Stimulated activated CD8-positive, alpha-beta memory T cell treated with anti-CD3 and anti-CD28 coated beads, Interleukin-7, amount 100 ng/mL, for 1 hour (primary cell): ENCODE results near the gene EXOC1.
"Not testable (repeated sequence)": the region's sequence is repeated elsewhere in the genome, so short reads cannot be mapped to it uniquely, and the experiment has no call there.

Experiments used
- DNase-seq, 2 donors: peaks; one replicate each; pipeline ENCODE4 v3.0.0-alpha.2; 2020; ENCODE audit warnings: low read depth in 2 of 2

EXOC1 gene

DNA sequence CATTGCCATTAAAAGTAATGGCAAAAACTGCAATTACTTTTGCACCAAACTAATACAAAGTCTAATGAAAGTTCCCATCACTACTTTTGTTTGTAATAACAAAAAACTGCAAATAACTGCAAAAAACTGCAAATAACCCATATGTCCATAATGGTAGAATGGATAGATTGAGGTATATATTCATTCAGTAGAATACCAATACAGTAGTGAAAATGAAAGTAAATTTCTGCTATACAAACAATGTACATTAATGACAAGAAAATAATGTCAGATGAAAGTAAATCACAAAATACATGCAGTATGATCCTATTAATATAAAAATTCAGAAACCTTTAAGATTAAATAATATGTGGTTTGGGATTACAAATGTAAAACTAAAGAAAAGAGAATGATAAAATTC is 54.0 kb downstream of the EXOC1 start:
- no peak for DNase-seq

DNA sequence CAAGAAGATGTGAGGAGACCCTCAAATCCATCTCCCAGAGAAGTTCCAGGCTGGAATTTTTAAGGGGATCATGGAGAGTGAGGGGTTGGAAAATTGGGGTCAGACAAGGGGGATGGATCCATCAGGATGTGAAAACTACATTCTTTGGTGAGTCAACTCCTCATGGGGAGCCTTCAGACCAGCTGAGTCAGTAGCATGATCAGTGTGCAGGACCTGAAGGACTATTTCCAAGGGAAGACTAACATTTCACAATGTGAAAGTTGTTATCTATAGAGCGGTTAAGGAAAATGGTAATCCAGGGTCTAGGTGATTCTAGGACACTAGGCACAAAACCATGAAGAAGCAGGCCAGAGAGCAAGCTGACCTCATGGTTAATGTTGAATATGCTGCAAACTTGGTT is 56.7 kb downstream of the EXOC1 start:
- DNase-seq, result no peak

DNA sequence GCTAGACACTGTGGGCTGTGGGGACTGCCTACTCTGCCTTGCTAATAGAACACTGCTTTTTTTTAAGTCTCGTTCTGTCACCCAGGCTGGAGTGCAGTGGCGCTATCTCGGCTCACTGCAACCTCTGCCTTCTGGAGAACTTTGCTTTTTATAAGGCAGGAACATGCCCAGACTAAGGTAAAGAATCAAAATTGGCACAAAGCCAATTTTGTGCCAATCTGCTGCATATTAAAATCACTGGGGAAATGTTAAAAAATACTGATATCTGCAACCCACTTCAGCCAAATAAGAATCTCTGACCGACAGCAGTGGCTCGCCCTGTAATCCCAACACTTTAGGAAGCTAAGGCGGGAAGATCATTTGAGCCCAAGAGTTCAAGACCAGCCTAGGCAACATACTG is 58.8 kb downstream of the EXOC1 start:
- DNase-seq, result no peak

DNA sequence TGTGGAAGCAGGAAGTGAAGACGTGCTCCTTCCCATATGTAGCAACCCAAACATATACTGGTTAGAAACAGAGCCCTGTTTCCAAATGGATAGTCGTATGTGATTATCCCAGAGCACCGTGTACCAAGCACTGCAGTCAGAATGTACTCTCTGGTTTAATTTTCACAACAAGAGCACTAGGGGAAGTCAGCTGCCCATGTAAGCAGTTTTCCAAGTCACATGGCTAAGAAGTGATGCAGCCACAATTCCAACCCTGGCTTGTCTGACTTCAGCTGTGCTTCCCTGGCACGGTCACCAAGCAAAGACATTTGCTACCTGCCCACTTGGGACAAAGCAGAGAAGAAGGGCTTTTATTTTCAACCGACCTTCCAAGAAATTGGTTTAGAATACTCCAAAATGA is 67.1 kb downstream of the EXOC1 start:
- DNase-seq, result no peak

DNA sequence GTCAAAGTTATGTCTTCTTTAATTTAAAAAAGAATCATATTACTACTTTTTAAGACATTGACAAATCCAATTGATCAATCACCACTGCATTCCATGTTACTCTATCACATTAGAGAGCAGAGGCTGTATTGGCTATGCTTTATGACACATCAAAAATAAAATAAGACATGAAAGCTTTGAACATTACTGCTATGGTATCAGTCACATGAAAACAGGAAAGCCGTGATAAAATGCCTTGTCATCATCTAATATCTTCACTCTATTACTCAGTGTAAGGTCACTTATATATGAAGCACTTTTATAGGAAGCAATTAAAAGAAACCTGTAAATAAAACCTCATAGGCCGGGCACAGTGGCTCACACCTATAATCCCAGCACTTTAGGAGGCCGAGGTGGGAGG is 67.6 kb downstream of the EXOC1 start:
- DNase-seq, result no peak

DNA sequence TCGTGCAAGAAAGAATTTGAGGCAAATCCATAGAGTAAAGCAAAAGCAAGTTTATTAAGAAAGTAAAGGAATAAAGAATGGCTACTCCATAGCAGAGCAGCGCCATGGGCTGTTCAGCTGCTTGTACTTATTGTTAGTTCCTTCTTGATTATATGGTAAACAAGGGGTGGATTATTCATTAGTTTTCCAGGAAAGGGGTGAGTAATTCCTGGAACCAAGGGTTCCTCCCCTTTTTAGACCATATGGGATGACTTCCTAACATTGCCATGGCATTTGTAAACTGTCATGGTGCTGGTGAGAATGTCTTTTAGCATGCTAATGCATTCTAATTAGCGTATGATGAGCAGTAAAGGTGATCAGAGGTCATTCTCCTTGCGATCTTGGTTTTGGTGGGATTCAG is 71.8 kb downstream of the EXOC1 start:
- no peak for DNase-seq

DNA sequence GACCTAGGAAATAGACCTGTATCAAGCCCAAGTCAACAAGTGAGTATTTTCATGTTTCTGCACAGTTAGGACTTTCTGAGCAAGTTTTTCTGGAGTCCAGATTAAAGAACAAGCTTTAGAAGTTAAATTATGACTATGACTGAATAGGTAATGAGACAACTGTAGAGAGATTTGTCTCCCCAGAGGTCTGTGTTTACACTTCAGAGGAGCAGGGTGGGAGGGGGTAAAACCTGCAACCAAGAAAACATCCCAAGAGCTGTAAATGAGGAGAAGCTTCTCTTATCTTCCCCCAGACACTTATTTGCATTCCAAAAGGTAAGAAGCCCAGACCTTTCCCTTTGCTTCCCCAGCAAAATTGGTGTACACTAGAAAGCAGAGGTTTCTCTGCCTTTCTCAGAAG is 73.2 kb downstream of the EXOC1 start:
- DNase-seq, result no peak

DNA sequence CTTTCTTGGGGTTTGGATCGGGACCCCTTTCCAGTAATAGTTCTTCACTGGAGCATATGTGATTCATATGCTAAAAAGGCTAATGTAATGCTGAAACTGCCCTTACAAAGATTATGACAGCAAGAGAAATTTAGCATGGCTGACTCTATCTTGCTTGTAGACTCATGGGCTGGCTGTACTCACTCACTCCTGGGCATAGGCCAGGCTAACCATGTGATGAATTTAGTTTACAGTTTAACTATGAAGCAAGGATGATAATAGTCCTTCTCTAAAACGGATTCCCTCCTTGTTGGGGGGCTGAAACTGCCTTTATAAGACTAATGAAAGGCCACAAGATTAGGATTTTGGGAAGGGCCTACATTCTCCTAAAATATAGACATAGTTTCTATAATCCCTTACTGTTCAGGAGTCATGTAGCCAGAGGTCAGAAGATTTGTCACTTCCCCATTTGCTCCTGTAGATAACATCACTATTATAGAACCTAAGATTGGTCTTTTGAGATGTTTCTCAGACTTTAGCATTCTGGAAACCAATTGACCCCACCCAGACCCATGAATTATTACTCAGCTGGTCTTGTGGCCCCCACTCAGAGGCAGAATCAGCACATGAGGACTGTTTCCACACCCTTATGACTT is 74.5 kb downstream of the EXOC1 start:
- DNase-seq, result no peak

DNA sequence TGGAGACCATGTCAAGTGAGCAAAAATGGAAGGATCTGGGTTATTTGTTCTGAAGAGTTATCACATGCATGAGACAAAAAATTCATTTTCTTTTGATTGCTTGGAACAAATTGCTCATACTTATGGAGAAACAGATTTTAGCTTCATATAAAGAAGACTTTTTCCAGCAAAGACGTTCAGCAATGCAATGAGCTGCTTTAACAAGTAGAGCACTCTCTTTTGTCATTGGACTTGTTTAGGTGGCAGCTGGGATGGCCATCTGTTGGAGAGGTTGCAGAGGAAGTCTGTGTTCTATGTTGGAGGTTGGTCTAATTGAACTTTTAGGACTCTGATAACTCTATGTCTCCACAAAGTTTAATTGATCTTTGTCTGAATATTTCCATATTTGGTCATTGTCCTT is 75.4 kb downstream of the EXOC1 start:
- DNase-seq, result no peak

DNA sequence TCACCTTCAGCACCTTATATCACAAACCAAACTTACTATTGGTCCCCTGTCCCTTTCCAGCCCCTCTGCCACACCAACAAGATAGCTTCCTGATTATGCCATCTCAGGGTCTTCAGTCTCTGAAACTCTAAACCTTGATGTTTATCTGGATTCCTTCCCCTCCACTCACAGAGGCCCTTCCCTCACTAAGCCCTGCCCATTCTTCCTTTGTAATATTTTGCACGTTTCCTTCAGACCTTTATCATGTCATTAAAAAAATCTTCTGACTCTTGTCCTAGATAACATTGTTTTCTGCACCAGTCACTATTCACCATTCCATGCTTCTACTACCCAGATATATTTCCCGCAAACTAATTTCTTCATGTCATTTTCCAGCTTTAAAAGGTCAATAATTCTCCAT is 77.6 kb downstream of the EXOC1 start:
- no peak for DNase-seq

DNA sequence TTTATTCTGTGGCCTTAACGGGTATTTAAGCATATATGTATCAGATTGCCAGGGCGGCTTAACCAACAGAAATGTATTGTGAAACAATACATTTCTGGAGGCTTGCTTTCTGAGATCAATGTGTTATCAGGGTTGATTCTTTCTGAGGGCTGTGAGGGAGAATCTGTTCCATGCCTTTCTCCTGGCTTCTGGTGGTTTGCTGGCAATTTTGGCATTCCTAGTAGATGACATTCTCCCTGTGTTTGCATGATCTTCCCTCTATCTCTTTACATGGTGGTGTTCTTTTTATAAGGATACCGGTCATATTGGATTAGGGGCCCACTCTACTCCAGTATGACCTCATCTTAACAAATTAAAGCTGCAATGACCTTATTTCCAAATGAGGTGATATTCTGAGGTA is 78.4 kb downstream of the EXOC1 start:
- DNase-seq, result no peak

DNA sequence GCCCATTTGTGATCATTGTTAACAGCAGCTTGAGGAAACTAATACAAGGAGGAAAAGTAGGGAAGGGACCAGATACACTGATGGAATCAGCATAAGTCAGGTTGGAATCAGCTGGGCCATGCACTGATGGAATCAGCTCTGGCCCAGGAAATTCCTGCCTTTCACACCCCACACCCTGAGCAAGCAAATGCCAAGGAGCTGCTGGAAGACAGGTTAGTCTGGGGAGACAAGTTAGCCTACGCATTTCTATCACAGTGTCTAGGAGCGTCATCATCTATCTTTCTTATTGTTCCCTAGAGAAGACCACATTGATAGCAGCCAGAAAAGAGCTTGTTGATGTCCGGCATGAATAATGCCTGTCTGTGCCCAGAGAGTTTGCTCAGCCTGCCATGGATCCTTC is 79.1 kb downstream of the EXOC1 start:
- no peak for DNase-seq

DNA sequence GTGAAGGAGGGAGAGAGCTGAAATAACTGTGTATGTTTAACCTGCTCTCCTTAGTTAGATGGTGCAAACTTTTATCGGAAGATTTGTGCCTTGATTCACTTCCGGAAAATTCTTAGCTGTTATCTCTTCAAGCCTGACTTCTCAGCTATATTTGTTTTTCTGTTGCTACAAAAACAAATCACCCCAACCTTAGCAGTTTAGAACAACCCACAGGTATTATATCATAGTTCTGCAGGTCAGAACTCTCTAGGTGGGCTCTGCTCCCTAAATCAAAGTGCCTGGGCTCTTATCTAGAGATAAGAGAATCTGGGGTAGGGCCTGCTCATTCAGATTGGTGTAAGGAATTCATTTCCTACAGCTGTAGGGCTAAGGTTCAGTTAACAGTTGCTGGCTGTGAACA is 80.2 kb downstream of the EXOC1 start:
- DNase-seq, result no peak

DNA sequence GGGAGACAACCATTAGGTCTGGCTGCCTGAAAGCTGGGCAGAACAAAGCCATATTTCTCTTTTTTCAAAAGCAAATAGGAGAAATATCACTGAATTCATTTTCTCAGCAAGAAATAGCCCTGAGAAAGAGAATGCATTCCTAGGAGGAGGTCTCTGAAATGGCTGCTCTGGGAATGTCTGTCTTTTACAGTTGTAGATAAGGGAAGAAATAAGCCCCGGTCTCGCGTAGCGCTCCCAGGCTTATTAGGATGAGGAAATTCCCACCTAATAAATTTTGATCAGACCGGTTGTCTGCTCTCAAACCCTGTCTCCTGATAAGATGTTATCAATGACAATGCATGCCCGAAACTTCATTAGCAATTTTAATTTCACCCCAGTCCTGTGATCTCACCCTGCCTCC is 82.5 kb downstream of the EXOC1 start:
- DNase-seq, result not testable (repeated sequence)

DNA sequence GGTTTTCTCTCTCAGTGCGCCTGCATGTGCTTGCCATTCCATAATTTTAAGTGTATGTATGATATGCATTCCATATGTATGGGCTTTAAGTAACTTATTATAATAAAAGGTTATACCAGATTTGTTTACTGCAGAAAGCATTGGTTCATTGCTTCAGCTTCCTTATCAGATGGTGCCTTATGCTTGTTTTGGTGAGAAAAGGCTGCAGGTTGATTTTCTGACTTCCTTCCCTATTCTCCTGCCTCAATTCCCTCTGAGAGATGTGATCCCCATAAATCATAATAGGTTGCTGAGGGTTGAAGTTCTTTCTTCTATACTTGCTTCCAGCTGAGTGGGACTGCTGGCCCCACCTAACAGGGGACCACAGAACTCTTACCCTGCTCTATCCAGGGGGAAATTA is 85.0 kb downstream of the EXOC1 start:
- DNase-seq, result no peak

DNA sequence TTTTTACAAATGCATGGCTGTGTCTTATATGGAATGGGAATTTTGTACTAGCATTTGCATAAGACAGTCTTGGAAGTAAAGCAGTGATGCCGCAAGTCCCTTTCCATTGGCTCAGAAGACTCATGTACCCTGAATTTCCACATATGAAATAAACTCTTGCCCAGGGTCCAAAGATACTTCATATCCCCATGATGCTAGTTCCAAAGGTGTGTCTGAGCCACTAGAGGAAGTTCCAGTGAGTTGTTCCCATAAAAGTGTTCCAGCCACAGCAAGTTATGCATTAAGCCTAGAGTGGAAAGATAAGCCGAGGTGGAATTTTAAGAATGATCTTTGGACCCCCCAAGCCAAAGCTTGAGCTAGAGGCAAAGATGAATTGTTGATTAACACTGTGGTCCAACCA is 86.0 kb downstream of the EXOC1 start:
- DNase-seq, result no peak

DNA sequence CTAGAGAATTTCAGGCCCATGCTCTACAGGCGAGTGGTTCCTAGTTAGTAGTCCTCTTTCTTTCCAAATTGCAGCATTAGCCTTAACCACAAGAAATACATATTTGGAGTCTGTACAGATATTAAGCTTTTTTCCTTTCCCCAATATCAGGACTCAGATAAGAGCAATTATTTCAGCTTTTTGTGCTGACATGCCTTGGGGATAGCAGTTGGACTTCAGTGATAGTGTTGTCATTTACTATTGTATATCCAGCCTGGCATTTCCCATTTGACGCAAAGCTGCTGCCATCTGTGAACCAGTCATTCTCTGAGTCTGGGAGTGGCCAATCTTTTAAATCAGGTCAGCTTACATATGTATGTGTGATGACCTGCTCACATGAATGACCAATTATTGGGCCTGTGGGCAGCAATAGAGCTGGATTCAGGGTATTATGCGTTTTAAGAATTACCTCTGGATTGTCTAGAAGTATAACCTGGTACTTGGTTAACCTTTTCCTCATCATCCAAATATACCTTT is 88.5 kb downstream of the EXOC1 start:
- DNase-seq, result no peak

DNA sequence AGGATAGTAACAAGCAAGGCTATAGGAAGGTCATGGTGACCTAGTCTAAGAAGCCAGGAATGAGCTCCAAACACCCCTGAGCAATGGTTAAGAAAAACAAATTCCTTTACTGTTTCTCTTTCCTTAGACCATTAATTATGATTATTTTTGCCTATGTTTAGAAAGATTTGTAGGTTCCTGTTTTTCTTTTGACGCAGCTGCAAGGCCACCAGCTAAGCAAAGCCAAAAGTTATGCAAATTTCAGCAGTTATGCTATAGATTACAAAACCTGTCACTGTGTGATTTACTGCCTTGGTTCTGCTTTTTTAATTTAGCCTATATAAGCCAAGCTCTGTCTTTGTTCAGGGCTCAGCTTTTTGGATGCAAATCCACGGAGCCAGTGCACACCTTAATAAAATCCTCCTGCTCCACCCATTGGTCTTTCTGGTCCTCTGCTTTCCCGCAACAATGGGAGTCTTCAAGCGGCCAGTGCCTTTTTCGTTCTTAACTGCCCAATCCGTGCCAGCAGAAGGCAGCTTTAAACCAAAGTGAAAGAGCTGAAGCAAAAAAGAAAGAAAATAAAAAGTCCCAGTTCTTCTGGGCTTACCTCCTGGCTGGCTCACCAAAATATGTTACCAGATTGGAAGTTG is 93.9 kb downstream of the EXOC1 start:
- DNase-seq, result no peak

DNA sequence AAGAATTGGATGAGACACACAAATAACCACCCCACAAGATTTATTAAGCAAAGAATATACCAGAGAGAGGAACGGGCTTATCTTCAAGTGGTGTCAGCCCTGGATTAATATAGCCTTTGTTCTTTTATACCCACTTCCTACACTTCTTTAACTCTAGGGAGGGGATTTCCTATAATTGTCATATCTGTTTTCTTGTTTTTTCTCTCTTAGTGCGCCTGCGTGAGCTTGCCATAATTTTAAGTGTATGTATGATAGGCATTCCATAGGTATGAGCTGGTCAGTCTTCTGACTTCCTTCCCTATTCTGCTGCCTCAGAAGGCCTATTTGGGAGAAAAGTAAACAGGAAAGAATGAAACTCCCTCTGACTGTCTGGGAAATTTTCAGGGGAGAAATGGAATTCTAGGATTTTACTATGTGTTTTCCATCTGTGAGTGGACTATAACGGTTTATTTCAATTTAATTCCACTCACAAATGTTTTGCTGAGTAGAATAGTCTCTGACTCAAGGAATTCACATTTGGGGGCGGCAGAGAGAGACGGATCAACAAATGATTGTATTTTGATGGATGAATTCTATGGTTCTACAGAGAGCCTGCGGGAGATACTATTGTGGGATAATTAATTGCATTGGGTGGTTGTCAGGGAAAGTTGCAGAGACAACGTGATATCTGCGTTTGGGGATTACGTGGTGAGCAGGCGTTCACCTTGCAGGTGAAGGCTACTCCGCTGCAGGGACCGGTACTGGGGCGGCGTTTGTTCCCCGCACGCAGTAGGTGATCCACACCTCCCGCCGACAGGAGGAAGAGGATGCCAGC is 94.7 kb downstream of the EXOC1 start:
- no peak for DNase-seq

DNA sequence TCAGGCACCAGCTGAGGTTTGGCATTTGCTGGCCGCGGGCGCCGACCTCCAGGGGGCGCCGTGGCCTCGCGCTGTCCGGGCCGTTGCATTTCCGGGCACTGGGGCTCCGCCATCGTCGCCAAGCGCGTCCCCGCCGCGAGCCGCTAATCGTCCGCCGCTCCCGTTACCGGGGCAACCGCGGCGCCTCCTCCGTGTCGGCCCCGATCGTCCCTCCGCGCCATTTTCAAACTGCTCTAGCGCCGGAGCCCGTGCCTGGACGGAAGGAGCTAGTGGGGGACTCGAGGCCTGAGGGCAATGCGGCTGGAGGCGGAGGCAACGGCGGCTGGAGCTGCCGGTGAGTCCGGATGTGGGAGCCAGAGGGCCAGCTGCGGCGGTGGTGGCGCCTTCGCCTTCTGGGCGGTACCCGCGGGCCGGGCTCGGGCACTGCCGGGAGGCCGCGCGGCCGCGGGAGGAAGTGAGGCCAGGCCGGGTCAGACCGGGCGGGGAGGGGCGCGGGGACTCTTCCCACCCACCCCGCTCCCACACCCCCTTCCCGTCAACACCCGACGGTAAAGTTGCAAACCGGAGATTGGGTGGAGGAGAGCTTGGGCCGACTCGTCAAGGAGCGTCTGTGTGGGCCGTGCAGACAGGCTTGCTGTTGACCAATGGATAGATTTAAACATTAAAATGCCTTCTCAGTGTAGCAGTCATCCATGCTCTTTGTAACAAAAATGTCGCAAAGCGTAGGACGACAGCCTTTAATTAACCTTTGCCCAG is 95.5 kb downstream of the EXOC1 start, which contains the start of gene CEP135:
Gene CEP135, plus strand, starts transcription at position 220 of the 756 bp plus-strand sequence. CDS start 3,186 bp downstream, outside the sequence.
- peak; percentile 81 to 86 for DNase-seq

DNA sequence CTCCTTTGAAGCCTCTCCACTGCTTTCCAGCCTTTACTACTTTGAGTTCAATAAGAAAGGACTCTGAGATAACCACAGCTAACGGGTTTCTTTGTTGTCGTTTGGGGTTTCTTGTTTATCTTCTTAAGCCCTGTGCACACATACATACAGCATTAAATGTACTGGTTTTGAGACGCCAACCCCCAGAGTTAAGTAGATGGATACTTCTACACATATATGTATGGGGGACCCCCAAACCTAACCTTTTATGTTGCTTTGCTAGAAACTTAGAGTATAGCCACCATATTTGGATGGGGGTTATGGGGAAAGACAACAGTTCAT is 96.0 kb downstream of the EXOC1 start:
- DNase-seq, result no peak

DNA sequence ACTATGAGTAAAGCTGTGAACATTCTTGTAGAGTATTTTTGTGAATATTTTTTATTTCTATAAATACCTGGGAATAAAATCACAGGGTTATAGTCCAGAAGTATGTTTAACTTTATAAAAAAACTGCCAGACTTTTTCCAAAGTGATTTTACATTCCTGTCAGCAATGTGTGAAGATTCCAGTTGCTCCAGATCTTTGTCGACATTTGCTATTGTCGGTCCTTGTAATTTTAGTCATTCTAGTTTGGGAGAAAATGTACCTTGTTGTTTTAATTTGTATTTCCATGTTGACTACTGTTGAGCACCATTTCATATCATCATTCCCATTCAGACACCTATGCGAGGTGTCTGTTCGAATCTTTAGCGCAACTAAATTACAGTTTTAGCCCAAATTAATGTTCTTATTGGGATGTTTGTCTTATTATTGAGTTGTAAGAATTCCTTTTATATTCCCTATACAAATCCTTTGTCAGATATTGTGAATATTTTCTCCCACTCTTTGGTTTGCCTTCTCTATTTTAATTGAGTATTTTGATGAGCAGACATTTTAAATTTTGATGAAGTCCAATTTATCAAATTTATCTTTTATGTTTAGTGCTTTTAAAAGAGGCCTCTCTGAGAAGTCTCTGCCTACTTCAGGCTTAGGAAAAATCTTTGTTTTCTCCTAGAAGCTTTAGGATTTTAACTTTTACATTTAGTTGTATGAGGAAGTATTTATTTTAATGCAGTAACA is 97.9 kb downstream of the EXOC1 start:
- DNase-seq, result no peak
